ENCODE measurements around the gene SULT1C4. TPM values are rescaled to one million over a fixed set of nuclear protein-coding genes. Genes with fewer than 3 reads are reported as not detected.

Gene SULT1C4
- total RNA-seq, 2 donors from 2014 or later, result 0.46 to 1.2 TPM

Other genes starting within 250 kb of the SULT1C4 start
- under 1 TPM in 1 of 2 donors, not detected in 1; 0.98 TPM for gene SULT1C3, start 138.0 kb upstream of the SULT1C4 start, total RNA-seq
- 1 to 10 TPM in 1 of 2 donors, under 1 TPM in 1; 0.98 to 3.7 TPM for gene SULT1C2, start 89.1 kb upstream of the SULT1C4 start, total RNA-seq
- 10 to 100 TPM; 70.3 to 91.8 TPM for gene GCC2, start 71.3 kb downstream of the SULT1C4 start, total RNA-seq
- gene LIMS1, start 156.5 kb downstream of the SULT1C4 start, total RNA-seq, result 10 to 100 TPM; 28.4 to 33.9 TPM

Data from left colon (tissue), 2 donors.